ENCODE data around the gene PGAP1. TPM values are rescaled to one million over a fixed set of nuclear protein-coding genes. Genes with fewer than 3 reads are reported as not detected.

PGAP1 gene, protein sequence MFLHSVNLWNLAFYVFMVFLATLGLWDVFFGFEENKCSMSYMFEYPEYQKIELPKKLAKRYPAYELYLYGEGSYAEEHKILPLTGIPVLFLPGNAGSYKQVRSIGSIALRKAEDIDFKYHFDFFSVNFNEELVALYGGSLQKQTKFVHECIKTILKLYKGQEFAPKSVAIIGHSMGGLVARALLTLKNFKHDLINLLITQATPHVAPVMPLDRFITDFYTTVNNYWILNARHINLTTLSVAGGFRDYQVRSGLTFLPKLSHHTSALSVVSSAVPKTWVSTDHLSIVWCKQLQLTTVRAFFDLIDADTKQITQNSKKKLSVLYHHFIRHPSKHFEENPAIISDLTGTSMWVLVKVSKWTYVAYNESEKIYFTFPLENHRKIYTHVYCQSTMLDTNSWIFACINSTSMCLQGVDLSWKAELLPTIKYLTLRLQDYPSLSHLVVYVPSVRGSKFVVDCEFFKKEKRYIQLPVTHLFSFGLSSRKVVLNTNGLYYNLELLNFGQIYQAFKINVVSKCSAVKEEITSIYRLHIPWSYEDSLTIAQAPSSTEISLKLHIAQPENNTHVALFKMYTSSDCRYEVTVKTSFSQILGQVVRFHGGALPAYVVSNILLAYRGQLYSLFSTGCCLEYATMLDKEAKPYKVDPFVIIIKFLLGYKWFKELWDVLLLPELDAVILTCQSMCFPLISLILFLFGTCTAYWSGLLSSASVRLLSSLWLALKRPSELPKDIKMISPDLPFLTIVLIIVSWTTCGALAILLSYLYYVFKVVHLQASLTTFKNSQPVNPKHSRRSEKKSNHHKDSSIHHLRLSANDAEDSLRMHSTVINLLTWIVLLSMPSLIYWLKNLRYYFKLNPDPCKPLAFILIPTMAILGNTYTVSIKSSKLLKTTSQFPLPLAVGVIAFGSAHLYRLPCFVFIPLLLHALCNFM
- total RNA-seq = 5.5 TPM
- long read RNA-seq, full-length matches to known transcripts = 2 of 4 reads
- long read RNA-seq, partial matches to known transcripts = 1 of 4 reads
- long read RNA-seq, other reads (novel, unspliced or antisense) = 1 of 4 reads

DNA sequence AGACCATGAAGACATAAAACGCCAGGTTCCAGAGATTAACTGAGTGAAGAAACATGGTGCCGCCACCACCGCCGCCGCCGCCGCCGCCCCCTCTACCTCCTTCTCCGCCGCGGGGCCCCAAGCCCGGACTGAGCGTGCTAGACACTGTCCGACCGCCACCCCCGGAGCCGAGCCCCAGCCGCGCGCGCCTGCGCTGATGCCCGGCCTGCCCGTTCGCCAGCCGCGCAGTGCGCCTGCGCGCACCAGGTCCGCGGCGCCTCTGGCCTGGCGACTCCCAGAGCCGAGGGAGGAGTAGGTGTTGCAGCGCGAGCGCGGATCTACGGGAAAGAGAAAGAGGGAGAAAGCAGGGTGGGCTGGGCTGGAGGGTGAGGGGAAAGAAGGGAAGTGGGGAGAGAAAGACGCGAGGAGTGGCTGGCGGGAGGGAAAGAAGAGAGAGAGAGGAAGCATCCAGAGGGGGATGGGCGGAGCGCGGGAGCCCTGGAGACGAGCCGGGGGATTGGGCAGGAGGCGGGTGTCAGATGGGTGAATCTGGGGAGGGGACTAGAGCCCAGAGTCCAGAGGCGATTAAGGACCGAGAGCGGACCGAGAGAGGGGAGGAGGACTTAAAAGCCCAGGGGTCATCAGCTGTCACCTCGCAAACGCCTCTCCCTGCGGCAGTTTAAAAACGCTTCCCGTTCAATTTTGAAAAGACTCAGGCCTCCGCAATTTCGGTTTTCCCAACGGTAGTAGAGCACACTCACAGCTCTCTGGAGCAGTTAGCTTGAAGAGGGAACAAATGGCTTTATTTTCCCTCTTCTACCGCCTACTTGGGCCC lies at the start of gene PGAP1:
Gene PGAP1 (minus strand): TSS at position 146 of the 814 bp plus-strand sequence. CDS start 91 bp downstream, at position 55.
- intact Hi-C loops (cut with DNase I) = no loop called here
- ATAC-seq (ENCODE audit: poor library complexity) (peak; percentile 99), DNase-seq (peak; percentile 94)

DNA sequence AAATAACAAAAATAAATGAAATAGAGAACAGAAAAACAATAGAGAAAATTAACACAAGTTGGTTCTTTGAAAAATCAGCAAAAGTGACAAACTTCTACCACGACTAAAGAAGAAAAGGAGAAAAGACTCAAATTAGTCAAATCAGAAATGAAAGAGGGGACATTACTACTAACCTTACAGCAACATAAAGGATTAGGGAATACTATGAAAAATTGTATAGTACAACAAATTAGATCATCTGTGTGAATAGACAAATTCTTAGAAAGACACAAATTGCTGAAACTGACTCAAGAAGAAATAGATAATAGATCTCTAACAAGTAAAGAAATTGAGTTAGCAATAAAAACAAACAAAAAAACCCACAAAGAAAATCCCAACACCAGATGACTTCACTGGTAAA lies 48.5 kb upstream of the PGAP1 start:
- DNase-seq (no peak), ATAC-seq (ENCODE audit: poor library complexity) (no peak)
- intact Hi-C loops (cut with DNase I) = no loop called here

DNA sequence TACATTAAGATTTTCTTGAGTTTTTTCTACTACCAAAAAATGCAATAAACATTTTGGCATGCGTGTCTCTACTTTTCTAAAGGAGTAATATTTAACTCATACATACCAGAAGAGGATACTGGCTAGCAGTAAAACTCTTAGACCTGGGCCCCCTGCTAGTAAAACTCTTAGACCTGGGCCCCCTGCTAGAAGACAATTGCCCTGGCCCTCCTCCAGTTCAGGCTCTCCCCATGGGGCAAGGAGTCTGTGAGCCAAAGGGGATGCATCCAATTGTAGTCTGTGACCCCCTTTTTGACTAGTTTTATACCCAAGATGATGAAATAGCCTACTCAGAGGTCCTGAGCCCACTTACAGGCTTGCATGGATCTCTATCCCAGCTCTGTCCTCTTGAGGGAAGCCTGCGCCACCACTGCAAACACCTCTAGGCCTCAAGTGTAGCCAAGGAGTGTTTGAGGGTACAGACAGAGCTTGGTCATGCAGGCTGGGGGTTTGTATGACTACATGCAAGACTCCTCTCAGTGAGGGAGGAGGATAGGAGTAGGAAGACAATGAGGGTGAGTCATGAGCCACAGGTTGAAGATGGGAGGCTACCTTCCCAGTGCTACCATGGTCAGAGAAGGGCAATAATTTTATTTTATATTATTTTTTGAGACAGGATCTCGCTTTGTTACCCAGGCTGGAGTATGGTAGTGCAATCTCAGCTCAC lies 45.2 kb upstream of the PGAP1 start:
- no peak for DNase-seq
- intact Hi-C loops (cut with DNase I) = no loop called here
- ATAC-seq (ENCODE audit: poor library complexity) = no peak

DNA sequence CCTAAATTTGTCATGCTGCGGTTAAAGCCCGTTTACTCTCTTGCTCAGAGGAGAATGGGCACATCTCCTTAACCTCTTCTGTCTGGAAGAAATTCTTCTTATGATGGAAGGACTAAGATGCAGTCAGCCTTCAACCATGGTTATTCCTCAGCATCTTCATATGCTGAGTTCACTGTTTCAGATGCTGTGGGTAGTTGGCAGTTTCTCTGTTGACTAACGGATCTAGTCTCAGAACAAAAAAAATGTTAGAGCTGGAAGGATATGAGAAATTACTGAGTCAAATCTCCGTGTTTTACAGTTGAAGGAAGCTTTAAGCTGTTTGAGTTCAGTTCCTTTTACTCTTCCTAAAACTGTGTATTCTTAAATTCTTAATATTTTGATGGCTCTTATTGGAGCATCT lies 43.6 kb upstream of the PGAP1 start:
- DNase-seq (no peak), ATAC-seq (ENCODE audit: poor library complexity) (no peak)
- intact Hi-C loops (cut with DNase I) = no loop called here

DNA sequence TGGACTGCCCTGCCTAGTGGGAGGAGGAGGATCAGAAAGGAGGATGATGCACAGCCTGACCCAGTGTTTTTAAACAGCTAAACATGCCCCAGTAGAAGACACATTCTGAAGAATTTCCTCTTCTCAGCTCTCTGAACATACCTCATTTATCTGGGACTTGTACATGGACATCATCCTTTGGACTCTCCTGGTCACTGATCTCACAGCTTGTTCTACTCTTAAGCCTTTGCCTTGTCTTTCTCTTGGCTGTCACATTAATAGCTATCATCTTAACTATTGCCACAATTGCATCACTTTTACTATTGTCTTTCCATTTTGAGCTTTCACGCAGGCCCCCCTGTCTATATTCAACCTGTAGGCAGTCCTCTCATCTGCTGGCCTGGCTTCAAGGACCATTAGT lies 42.0 kb upstream of the PGAP1 start:
- DNase-seq (no peak), ATAC-seq (ENCODE audit: poor library complexity) (no peak)
- intact Hi-C loops (cut with DNase I) = no loop called here

DNA sequence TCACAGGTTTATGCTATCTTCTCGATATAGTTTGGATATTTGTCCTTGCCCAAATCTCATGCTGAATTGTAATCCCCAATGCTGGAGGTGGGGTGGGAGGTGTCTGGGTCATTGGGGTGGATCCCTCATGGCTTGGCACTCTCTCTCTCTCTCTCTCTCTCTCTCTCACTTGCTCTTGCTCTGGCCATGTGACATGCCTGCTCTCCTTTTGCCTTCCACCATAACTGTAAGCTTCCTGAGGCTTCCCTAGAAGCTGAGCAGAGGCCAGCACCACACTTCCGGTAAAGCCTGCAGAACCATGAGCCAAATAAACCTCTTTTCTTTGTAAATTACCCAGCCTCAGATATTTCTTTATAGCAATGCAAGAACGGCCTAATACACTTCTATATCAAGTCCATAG lies 41.3 kb upstream of the PGAP1 start:
- DNase-seq = no peak
- intact Hi-C loops (cut with DNase I) = no loop called here
- ATAC-seq (ENCODE audit: poor library complexity) = no peak

DNA sequence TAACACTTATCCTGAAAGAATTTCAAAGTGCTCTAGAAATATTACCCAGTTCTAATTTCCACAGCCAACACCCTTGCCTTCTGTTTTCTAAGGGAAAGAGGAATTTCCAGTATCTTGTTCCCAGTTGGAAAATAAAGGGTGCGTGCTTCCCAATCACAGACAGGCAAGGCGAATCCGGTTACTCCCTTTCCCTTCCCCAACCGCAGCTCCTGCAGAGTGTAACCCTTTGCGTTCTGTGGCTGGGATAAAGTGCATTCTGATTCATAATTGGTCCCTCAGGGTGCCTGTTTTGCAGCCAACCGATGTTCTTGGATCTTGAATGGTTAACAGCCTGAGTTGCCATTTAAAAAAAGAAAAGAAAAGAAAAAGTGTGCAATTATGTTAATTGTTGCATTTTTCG lies 40.6 kb upstream of the PGAP1 start:
- peak; percentile 36 for ATAC-seq (ENCODE audit: poor library complexity)
- intact Hi-C loops (cut with DNase I) = no loop called here
- no peak for DNase-seq

DNA sequence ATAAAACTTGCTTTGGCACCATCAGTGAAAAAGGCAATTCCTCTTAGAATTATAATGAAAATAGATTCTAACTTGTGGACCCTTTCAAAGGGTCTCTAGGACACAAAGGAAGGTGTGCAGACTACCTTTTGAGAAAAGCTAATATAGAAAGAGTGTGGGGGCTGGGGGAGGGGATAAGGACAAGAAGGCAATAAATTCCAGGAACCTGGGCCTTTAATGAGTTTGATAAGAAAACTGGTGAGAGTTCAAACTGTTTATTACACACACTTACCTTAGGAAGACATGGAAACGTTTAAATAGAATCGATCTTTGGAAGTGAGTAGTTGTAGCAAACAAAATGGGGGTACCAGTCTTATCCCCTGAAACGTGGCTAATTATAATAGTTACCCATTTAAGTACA lies 39.6 kb upstream of the PGAP1 start:
- intact Hi-C loops (cut with DNase I) = no loop called here
- ATAC-seq (ENCODE audit: poor library complexity) (no peak), DNase-seq (no peak)

DNA sequence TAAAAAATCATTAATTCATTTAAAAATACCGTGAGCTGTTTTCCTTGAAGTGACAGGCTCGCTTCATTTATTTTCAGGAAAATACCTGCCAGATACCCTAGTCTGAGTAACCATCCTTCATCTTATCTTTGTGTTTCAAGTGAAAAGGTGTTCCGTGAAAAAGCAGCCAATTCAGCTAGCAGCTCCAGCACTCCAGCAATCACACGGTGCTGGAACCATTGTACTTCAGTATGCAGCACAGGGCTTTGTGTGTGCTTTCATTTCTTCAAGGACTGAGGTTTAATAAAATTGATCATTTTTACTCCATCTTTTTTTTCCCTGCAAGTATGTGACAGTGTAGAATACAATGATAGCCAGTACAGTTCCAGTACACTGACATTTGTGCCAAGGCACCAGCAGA lies 39.1 kb upstream of the PGAP1 start:
- DNase-seq = no peak
- intact Hi-C loops (cut with DNase I) = no loop called here
- no peak for ATAC-seq (ENCODE audit: poor library complexity)

DNA sequence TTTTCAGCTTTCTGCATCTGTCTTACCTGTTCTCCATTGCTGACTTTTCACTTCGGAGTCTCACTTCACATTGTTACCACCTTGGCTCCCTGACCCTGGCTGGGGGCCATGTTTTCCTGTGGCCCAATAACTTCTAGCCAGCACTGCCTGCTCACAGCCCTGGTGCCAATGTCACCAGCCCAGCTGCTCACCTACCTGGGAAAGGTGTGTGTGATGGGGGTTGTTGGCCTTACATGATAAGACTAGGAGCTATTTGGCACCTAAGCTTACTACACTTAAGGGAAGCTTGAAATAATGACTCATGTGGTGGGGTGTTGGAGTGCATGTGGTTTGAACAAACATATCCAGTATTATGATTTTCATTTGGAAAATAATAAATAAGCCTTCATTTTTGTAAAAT lies 37.5 kb upstream of the PGAP1 start:
- ATAC-seq (ENCODE audit: poor library complexity) = no peak
- DNase-seq = no peak
- intact Hi-C loops (cut with DNase I) = no loop called here

DNA sequence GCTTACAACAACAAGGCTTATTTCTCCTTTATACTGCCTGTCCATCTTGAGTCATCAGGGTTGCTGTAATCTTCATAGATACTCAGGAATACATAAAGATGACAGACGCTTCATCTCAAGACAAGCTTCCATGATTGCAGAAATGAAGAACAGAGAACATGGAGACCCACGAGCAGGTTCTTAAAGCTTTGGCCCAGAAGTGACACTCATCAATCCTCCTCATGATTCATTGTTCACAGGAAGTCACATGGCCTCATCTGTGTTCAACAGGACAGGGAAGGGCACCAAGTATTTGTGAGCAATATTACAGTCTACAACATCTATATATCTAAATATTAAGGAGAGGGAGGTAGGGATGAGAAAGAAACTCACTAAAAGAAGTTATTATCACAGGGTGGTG lies 36.5 kb upstream of the PGAP1 start:
- intact Hi-C loops (cut with DNase I) = no loop called here
- no peak for ATAC-seq (ENCODE audit: poor library complexity)
- no peak for DNase-seq

DNA sequence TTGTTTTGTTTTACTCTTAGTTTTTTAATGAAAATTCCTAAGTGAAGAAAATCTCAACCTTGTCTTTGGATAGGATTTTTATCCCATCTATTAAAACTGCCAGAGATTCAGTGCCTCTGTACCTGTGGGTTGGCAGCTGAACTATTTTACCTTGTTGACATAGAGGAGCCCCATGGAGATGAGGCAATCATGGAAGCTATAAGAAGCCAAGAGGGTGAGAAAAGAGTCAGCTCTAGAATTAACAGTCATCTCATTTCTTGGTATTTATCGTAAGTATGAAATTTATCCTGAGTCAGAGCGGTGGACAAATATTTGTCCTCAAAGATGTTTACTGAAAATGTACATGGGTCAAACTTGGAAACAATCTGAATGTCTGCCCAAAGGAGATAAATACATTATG lies 35.8 kb upstream of the PGAP1 start:
- no peak for ATAC-seq (ENCODE audit: poor library complexity)
- DNase-seq = no peak
- intact Hi-C loops (cut with DNase I) = no loop called here

DNA sequence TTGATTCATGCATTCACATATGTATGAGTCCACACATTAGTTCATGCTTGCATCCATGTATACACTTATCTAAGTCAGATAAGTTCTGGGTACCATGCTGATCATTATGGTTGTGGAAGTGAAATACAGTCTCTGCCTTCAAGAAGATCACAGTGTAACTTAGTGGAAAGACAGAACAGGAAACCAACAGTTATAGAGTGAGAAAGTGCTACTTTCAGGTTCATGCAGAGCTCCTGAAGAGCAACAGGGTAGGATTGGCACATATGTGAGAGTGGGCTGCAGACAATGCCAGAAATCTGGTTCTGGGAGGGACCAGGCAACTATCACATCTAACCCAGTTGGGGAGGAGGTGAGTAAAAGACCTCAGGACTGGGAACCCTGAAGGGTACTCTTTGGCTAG lies 35.4 kb upstream of the PGAP1 start:
- no peak for DNase-seq
- intact Hi-C loops (cut with DNase I) = no loop called here
- ATAC-seq (ENCODE audit: poor library complexity) = no peak

DNA sequence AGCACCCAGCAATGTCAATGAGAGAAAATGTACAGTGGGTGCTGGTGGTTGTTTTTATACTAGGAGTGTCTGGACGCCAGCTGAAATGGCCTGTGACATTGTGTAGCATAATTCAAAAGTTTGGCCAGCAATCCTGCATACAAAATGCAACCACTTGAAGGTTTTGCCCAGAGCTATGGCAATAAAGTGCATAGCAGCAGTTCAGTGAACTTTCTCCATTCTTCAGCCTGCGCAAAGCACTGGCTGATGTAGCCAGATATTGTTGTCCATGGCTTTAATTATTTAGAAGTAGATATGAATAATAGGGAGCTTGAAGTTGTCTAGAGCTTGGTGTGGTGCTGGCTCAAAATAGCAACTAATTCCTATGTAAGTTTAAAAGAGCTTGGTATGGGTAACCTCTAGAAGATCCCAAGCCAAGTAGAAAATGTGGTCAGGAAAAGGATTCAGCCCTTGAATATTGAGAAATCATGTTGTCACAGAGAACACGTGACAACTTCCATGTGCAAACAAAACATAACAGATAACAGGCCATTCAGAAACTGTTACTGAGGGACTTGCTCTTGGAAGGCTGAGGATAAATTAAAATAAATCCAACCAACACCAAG lies 33.3 kb upstream of the PGAP1 start:
- ATAC-seq (ENCODE audit: poor library complexity) (no peak), DNase-seq (no peak)
- intact Hi-C loops (cut with DNase I) = no loop called here

DNA sequence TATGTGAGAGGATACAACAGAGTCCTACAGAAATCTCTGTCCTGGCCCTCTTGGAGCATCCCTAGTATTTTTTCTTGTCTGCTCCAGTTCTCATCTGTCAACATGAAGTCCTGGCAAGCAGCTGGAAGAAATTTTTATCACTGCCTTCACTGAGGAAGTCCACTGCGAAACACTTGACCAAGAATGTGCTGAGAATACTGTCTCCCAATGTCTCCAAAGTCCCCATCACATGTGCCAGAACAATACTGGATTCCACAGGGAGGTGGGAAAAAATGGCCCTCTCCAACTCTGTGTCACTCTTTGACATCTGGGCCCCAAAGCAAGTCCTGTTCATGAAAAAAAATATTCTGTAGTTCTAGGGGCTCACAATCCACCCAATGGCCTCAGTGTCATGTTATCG lies 32.8 kb upstream of the PGAP1 start:
- ATAC-seq (ENCODE audit: poor library complexity) = no peak
- intact Hi-C loops (cut with DNase I) = no loop called here
- no peak for DNase-seq

DNA sequence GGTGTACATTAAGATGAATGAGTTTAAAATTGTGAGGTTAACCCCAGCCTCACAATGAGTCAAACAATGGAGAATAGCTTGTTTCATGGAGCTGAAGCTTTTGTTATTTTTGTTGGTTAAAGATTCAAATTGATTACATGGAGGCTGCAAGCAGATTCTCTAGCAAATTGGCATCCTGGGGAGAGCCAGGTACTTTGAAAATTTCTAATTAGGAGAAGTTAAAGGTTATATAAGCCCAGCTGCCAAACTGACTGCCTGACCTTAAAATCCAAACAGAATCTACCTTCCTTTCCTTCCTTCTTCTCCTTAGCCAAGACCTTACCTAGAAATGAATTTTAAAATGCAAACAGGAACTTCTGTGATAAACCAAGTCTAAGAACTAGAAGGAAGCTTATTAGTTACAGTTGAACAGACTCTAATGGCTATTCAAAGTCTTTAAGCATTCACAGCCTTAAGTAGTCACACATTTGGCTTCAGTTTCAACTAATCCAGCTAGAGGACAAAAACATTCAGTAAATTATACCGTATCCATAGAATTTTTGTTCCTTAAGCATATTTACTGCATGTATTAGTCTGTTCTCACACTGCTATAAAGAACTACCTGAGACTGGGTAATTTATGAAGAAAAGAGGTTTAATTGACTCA lies 31.5 kb upstream of the PGAP1 start:
- DNase-seq = no peak
- ATAC-seq (ENCODE audit: poor library complexity) = no peak
- intact Hi-C loops (cut with DNase I) = no loop called here

DNA sequence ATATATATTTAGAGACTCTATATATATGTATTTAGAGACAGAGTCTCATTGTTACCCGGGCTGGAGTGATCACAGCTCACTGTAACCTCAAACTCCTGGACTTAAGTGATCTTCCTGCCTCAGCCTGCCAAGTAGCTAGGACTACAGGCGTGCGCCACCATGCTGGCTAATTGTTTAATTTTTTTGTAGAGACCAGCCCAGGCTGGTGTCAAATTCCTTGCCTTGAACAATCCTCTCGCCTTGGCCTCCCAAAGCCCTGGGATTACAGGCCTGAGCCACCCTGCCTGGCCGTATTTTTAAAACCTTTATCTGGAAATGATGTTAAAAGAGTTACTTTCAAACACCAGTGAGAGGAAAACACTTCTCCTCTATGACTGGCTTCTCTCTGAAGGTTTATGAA lies 30.9 kb upstream of the PGAP1 start:
- intact Hi-C loops (cut with DNase I) = no loop called here
- ATAC-seq (ENCODE audit: poor library complexity) (no peak), DNase-seq (no peak)

DNA sequence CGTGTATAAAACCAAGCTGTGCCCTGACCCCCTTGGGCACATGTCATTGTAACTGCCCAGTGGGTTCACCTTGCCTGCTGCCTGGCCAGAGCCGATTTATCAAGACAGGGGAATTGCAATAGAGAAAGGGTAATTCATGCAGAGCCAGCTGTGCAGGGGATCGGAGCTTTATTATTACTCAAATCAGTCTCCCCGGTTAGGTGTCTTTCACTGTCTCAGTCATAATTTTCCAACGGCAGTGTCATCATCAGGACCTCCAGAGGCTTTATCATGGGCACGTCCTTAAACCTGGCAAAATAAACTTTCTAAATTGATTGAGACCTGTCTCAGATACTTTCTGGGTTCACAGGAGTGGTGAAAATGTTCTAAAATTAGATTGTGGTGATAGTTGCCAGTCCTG lies 29.6 kb upstream of the PGAP1 start:
- intact Hi-C loops (cut with DNase I) = no loop called here

More for the DNA sequence above, 29.6 kb upstream of the PGAP1 start:
- ATAC-seq (ENCODE audit: poor library complexity) (no peak), DNase-seq (no peak)
